Memory B cell (primary cell): ENCODE data around the gene PEX11G.
A peak's percentile ranks its signal among the peaks of the same experiment; 100 is the strongest.

Experiments
- ATAC-seq: fragments of 150-1000 bp; cut with Tn5 transposase; 2 replicates; pipeline ENCODE4 v1.10.0; 2021; ENCODE audit warnings: low read depth, mild to moderate bottlenecking, moderate library complexity
- DNase-seq, 2 donors: peaks; one replicate each; pipeline ENCODE4 v3.0.0; 2022; ENCODE audit warnings: low spot score in 2 of 2
- H3K27ac Mint-ChIP-seq: one replicate; pipeline ENCODE4 v1.8.0; 2022; ENCODE audit warnings: mild to moderate bottlenecking, moderate library complexity, mixed read lengths
- H3K27me3 Mint-ChIP-seq: one replicate; pipeline ENCODE4 v1.8.0; 2022; ENCODE audit warnings: mixed read lengths
- H3K36me3 Mint-ChIP-seq: one replicate; pipeline ENCODE4 v1.8.0; 2022; ENCODE audit warnings: mild to moderate bottlenecking, mixed read lengths
- H3K4me1 Mint-ChIP-seq: one replicate; pipeline ENCODE4 v1.8.0; 2022; ENCODE audit warnings: mixed read lengths
- H3K4me3 Mint-ChIP-seq: one replicate; pipeline ENCODE4 v1.8.0; 2022; ENCODE audit warnings: mild to moderate bottlenecking, moderate library complexity, mixed read lengths
- H3K9me3 Mint-ChIP-seq: one replicate; pipeline ENCODE4 v1.8.0; 2022; ENCODE audit warnings: mixed read lengths

Gene PEX11G

DNA sequence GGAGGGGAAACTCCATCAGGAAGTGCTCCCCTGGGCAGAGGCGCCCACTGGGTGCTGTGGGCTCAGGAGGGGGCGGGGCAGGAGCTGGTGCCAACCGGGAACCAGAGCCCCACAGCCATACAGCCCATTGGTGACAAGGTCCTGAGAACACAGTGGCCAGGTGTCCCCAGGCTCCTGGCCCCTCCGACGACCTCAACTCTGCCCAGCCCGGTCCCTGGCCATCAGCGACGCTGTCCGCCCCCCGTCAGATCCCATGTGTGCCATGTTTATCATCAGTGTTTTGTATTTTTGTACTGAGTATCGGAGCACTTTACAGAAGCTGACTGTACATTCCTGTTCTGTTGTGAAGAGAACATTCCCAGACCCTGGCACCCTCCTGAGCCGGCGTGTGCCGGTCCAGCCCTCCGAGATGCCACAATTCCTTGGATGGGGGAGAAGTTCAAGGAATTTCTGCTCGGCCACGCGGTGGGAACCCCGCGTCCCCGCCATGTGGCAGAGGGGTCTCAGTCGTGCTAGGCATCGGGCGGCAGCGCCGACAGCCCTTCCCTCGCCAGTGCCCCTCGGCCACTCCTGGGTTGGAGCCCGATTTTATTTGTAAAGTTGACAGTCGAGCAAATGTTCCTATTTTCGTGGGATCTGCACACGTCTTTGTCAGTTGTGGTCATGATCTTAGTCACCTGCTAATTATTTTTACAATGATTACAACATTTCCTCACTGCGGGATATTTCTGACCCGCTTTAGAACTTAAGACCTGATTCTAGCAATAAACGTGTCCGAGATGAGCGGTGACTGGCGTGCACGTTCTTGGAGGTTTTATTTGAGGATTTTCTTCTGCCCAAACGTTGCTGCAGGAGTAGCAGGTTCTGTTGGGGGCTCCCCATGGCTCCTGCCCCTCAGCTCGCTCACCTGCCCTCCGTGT, 16.9 kb downstream of the PEX11G start:
- no peak for ATAC-seq
- peak overlapping the region; percentile 95 for H3K27ac Mint-ChIP-seq

DNA sequence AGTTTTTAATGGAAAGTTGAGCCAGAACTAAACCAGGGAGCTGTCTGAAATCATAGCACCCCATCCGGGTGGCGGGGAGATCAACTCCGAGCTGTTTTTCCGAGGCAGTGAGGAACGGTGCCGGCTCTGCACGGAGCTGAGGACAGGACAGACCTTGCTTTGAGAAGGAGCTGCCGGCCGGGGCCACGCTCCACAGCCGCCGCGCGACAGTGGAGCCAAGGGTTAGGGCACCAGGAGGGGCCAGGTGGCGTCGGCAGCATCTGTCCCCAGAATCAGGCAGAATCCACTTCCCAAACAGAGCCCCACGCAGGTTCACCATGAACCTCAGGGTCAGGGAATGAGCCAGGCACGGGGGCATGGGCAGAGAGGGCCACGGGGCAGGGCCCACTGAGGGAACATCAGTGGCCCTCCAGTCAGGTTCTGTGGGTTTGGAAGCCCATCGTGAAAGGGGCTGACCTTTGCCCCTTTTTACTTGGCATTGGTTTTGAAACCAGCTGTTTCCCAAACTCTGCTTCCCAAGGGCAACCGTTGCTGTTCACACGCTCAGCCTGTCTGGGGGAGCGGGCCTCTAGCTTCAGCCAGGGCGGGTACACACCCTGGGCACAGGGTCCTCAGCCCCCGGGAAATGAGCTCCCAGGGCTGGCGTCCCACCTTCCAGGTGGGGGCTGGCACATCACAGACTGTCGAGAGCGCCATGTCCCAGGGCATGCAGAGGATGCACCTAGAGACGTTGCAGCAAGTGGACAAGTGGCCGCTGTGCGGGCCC, 18.1 kb downstream of the PEX11G start:
- DNase-seq (no peak), ATAC-seq (no peak)
- Mint-ChIP-seq H3K4me1 (peaks cover 12% of the 10 kb centered on the region), H3K27ac (peak overlapping the region; percentile 53), H3K27me3 (no peaks in the 10 kb centered on the region), H3K9me3 (no peaks in the 10 kb centered on the region), H3K4me3 (no peak overlapping the region), H3K36me3 (peaks cover 11% of the 10 kb centered on the region)

More for the DNA sequence above, 16.9 kb downstream of the PEX11G start:
- no peak overlapping the region for H3K4me3 Mint-ChIP-seq
- H3K9me3 Mint-ChIP-seq, result no peaks in the 10 kb centered on the region
- peaks cover 11% of the 10 kb centered on the region for H3K36me3 Mint-ChIP-seq
- no peaks in the 10 kb centered on the region for H3K27me3 Mint-ChIP-seq
- peaks cover 12% of the 10 kb centered on the region for H3K4me1 Mint-ChIP-seq
- DNase-seq, result no peak

DNA sequence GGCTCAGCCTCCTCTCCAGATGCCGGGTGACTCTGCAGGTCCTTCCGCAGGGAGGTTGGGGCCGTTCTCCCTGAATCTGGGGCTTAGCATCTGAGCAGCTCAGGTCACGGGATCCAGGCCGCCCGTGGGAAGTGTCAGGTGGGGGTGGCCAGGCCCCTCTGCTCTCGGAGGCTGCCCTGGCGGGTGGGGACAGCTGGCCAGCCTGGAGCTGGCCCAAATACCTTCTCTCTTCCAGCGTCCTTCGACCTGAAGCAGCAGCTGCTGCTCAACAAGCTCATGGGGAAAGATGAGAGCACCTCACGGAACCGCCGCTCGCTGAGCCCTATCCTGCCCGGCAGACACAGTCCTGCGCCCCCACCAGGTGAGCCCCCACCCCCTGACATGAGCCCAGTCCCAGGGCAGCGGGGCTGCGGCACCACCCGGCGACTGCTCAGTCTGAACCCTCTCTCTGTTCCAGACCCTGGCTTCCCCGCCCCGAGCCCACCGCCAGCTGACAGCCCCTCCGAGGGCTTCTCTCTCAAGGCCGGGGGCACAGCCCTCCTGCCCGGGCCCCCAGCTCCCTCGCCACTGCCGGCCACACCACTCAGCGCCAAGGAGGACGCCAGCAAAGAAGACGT, 19.1 kb downstream of the PEX11G start:
- Mint-ChIP-seq H3K36me3 (peaks cover 11% of the 10 kb centered on the region), H3K27me3 (no peaks in the 10 kb centered on the region), H3K27ac (peak overlapping the region; percentile 53), H3K4me1 (peaks cover 12% of the 10 kb centered on the region), H3K9me3 (no peaks in the 10 kb centered on the region), H3K4me3 (no peak overlapping the region)
- ATAC-seq (no peak), DNase-seq (no peak)

GRCh38 chr19:7468840-7469239, 20.0 kb downstream of the PEX11G start:
- H3K36me3 Mint-ChIP-seq, result peaks cover 13% of the 10 kb centered on the region
- peaks cover 12% of the 10 kb centered on the region for H3K4me1 Mint-ChIP-seq
- ATAC-seq (no peak), DNase-seq (no peak)
- H3K27ac Mint-ChIP-seq, result no peak overlapping the region
- H3K4me3 Mint-ChIP-seq, result no peak overlapping the region
- no peaks in the 10 kb centered on the region for H3K9me3 Mint-ChIP-seq
- no peaks in the 10 kb centered on the region for H3K27me3 Mint-ChIP-seq

GRCh38 chr19:7467009-7467989, 21.5 kb downstream of the PEX11G start:
- ATAC-seq (no peak), DNase-seq (no peak)
- Mint-ChIP-seq H3K9me3 (no peaks in the 10 kb centered on the region), H3K27ac (no peak overlapping the region), H3K4me1 (peaks cover 3% of the 10 kb centered on the region), H3K27me3 (no peaks in the 10 kb centered on the region), H3K36me3 (peaks cover 14% of the 10 kb centered on the region), H3K4me3 (no peak overlapping the region)

- Mint-ChIP-seq H3K36me3 (peaks cover 23% of the 10 kb centered on the region), H3K9me3 (no peaks in the 10 kb centered on the region), H3K27me3 (no peaks in the 10 kb centered on the region), H3K4me1 (no peaks in the 10 kb centered on the region), H3K27ac (no peak overlapping the region), H3K4me3 (no peak overlapping the region)
- ATAC-seq (no peak), DNase-seq (no peak)
Measured at GRCh38 chr19:7463575-7463974, 25.3 kb downstream of the PEX11G start.

DNA sequence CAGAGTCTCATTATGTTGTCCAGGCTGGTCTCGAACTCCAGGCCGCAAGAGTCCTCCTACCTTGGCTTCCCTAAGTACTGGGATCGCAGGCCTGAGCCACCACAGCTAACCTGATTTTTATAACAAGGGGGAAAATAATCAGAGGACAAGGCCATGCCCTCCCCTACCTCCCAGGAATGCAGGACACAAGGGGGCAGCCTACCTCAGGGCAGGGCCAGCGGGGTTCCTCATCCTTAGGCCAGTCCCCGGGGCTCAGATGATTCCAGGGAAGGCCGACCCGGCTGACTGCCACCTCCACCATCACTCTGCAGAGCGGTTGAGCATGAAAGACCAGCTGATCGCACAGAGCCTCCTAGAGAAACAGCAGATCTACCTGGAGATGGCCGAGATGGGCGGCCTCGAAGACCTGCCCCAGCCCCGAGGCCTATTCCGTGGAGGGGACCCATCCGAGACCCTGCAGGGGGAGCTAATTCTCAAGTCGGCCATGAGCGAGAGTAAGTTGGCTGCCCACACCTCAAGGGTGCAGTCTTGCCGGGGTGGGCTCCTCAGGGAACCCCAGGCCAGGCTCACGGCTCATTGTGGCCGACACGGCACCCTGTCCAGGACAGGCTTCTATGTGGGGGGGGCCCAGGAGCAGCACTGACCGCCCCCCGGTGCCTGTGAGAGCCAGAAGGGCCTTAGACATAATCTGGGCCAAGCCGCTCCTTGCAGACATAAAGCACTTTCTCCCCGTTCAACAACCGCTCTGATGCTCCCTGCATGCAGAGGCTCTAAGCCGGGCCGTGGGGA, 26.8 kb downstream of the PEX11G start:
- Mint-ChIP-seq H3K4me3 (no peak overlapping the region), H3K36me3 (peaks cover 24% of the 10 kb centered on the region)

GRCh38 chr19:7460562-7460966, 28.3 kb downstream of the PEX11G start:
- no peaks in the 10 kb centered on the region for H3K27me3 Mint-ChIP-seq
- ATAC-seq (no peak), DNase-seq (no peak)
- H3K36me3 Mint-ChIP-seq, result peaks cover 32% of the 10 kb centered on the region
- no peaks in the 10 kb centered on the region for H3K9me3 Mint-ChIP-seq
- no peaks in the 10 kb centered on the region for H3K4me1 Mint-ChIP-seq
- H3K27ac Mint-ChIP-seq, result peak overlapping the region; percentile 41
- H3K4me3 Mint-ChIP-seq, result no peak overlapping the region

More for the DNA sequence above, 26.8 kb downstream of the PEX11G start:
- H3K27me3 Mint-ChIP-seq, result no peaks in the 10 kb centered on the region
- H3K9me3 Mint-ChIP-seq, result no peaks in the 10 kb centered on the region
- ATAC-seq (no peak), DNase-seq (no peak)
- H3K4me1 Mint-ChIP-seq, result no peaks in the 10 kb centered on the region
- H3K27ac Mint-ChIP-seq, result no peak overlapping the region

DNA sequence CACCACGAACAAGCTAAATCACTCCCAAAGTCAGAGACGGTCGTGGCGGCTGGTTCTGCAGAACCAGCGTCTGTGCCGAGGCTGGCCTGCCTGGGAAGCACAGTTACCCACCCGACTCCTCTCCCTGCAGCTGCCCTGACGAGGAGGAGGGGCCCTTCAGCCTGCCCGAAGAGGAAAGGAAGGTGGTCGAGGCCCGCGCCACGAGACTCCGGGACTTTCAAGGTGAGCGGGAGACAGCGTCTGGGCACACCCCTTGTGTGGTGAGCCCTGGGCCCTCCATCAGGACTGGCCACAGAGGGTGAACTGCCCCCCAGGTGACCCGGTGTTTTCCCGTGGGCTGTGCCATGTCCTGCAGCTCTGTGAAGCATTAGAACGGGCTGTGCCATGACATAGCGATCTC, 29.1 kb downstream of the PEX11G start:
- Mint-ChIP-seq H3K4me3 (no peak overlapping the region), H3K27ac (peak overlapping the region; percentile 60), H3K36me3 (peaks cover 39% of the 10 kb centered on the region), H3K27me3 (no peaks in the 10 kb centered on the region), H3K9me3 (no peaks in the 10 kb centered on the region), H3K4me1 (peaks cover 2% of the 10 kb centered on the region)
- ATAC-seq (no peak), DNase-seq (no peak)

DNA sequence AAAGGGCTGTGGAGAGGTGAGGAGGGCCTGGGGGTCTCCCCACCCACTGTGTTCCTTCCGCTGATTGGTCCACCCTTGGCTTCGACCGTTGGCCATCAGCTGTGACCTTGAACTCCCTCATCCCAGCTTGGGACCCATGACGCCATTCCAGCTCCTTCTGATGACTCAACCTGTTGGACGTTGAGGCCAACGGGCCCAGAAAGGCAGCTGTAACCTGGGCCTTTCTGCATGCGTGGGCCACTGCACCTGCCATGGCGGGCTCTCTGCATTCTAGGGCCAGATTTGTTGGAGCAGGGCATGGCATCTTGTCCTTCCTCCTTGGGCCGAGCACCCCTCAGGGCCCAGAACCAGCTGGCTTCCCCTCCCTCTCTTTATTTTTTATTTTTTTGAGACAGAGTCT, 30.2 kb downstream of the PEX11G start:
- H3K4me3 Mint-ChIP-seq, result no peak overlapping the region
- no peaks in the 10 kb centered on the region for H3K9me3 Mint-ChIP-seq
- no peak for ATAC-seq
- H3K36me3 Mint-ChIP-seq, result peaks cover 43% of the 10 kb centered on the region
- H3K4me1 Mint-ChIP-seq, result peaks cover 2% of the 10 kb centered on the region
- no peak overlapping the region for H3K27ac Mint-ChIP-seq
- no peak for DNase-seq
- H3K27me3 Mint-ChIP-seq, result no peaks in the 10 kb centered on the region

- H3K27ac Mint-ChIP-seq, result no peak overlapping the region
- DNase-seq (no peak), ATAC-seq (no peak)
- peaks cover 2% of the 10 kb centered on the region for H3K4me1 Mint-ChIP-seq
- no peak overlapping the region for H3K4me3 Mint-ChIP-seq
- H3K27me3 Mint-ChIP-seq, result no peaks in the 10 kb centered on the region
- H3K36me3 Mint-ChIP-seq, result peaks cover 43% of the 10 kb centered on the region
- H3K9me3 Mint-ChIP-seq, result no peaks in the 10 kb centered on the region
Measured at GRCh38 chr19:7456964-7457541, 31.8 kb downstream of the PEX11G start.

DNA sequence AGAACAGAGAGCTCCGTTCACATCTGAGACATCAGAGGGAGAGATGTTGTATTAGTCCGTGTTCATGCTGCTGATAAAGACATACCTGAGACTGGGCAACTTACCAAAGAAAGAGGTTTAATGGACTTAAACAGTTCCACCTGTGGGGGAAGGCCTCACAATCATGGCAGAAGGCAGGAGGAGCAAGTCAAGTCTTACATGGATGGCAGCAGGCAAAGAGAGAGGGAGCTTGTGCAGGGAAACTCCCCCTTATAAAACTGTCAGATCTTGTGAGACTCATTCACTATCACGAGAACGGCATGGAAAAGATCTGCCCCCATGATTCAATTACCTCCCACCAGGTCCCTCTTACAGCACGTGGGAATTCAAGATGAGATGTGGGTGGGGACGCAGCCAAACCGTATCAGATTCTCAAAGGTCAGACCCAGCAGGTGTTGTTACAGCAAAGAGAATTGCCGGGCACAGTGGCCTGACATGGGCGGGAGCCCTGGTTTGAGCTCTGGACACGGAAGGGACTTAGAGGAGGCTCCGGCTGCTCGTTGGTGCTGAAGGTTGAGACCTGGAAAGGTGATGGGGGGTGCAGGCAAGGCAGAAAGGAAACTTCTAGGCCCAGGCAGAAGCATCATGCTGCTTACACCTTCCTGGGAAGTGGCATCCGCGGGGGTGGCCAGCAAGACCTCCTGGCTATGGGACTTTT, 33.1 kb downstream of the PEX11G start:
- Mint-ChIP-seq H3K4me3 (no peak overlapping the region), H3K4me1 (peaks cover 5% of the 10 kb centered on the region), H3K9me3 (peaks cover 2% of the 10 kb centered on the region), H3K27me3 (no peaks in the 10 kb centered on the region), H3K36me3 (peaks cover 51% of the 10 kb centered on the region), H3K27ac (peak overlapping the region; percentile 47)
- DNase-seq, result no peak
- ATAC-seq, result no peak
